Lower lobe of right lung (tissue), 2 donors: Measurements from ENCODE around the gene TUBA1C. TPM values are rescaled to one million over a fixed set of nuclear protein-coding genes. Genes with fewer than 3 reads are reported as not detected.
A peak's percentile ranks its signal among the peaks of the same experiment; 100 is the strongest.

ENCODE experiments used
- ATAC-seq, 2 donors: fragments of 200-7000 bp; cut with Tn5 transposase; one replicate each; pipeline ENCODE4 v1.9.1; 2020 to 2022; ENCODE audit warnings: mild to moderate bottlenecking in 2 of 2, moderate library complexity in 2 of 2
- DNase-seq: peaks from one replicate; pipeline ENCODE4 v3.0.0-alpha.2; 2020
- H3K27ac ChIP-seq: fragments of 200-600 bp; one replicate; pipeline ENCODE4 v1.8.0; 2022
- H3K27me3 ChIP-seq: fragments of 200-600 bp; one replicate; pipeline ENCODE4 v1.8.0; 2022; ENCODE audit warnings: low read depth
- H3K36me3 ChIP-seq: fragments of 200-600 bp; one replicate; pipeline ENCODE4 v1.8.0; 2022; ENCODE audit warnings: mild to moderate bottlenecking
- H3K4me1 ChIP-seq: fragments of 200-600 bp; one replicate; pipeline ENCODE4 v1.8.0; 2022
- H3K4me3 ChIP-seq: fragments of 200-600 bp; one replicate; pipeline ENCODE4 v1.8.0; 2022; ENCODE audit warnings: mild to moderate bottlenecking
- H3K9me3 ChIP-seq: fragments of 200-600 bp; one replicate; pipeline ENCODE4 v1.8.0; 2022
- CTCF ChIP-seq: fragments of 200-600 bp; IDR thresholded peaks from one replicate; pipeline ENCODE4 v1.8.0; 2022; ENCODE audit warnings: antibody characterized with exemption, mild to moderate bottlenecking
- intact Hi-C: fragments of 100-400 bp; cut with DNase I; formaldehyde crosslinking; loops from one replicate; pipeline ENCODE4 v1.11.0; 2022
- total RNA-seq: library from RNA; stranded (reverse); fragmentation: NEBNext Ultra II Directional; extraction: Animal tissue kit (Norgen Biotek cat#: 25700); gene quantifications from one replicate; pipeline ENCODE4 v1.2.1, GENCODE V29; 2021
- donor health status: DM: no; HTN: yes; CAD: no; lungs with severe emphysema.

Gene TUBA1C
- total RNA-seq, 1 donor from 2014 or later: 96.0 TPM

DNA sequence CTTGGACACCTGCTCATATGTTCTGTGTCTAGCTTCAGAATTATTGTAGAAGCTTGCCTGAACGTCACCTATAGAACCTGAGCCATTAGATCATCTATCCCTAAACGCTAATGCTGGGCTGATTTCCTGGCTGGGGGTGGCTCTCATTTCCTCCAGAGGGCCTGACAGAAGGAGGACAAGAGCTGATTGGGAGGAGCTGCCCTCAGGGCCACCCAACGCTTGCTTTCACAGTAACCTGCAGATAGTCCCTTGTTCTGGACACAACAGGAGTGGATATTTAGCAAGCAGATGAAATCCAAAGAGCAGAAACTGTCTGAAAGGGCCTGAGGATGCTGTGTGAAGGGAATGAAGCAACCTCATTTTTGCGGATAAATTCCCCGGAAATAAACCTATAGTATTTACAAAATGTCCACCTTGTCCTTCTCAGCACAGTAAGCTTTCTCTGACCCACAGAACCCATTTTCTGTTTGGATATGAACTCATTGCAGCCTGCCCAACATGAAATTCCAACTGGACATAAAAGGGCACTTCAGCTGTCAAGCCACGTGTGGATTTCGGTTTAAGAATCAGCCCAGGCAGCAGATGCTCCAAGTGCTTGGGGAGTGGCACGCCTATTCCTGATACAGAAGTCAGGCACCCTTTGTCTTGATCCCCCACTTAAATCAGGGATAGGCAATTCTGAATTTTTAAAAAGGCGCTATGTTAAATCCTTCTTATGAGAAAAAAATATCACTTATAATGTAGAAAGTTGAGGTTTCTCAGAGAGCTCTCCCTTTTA, 32.8 kb upstream of the TUBA1C start:
- ATAC-seq: no peak
- intact Hi-C loops: no loop called here
- Histone ChIP-seq H3K4me1 (peaks cover 37% of the 10 kb centered on the region), H3K36me3 (no peaks in the 10 kb centered on the region), H3K4me3 (no peak overlapping the region), H3K27me3 (no peaks in the 10 kb centered on the region), H3K9me3 (no peaks in the 10 kb centered on the region), H3K27ac (peak overlapping the region; percentile 97)
- no peak for DNase-seq
- no peak for TF ChIP-seq CTCF

- ATAC-seq (no peak), DNase-seq (peak; percentile 51)
These were observed 31.7 kb upstream of the TUBA1C start for GRCh38 chr12:49232940-49233841.

DNA sequence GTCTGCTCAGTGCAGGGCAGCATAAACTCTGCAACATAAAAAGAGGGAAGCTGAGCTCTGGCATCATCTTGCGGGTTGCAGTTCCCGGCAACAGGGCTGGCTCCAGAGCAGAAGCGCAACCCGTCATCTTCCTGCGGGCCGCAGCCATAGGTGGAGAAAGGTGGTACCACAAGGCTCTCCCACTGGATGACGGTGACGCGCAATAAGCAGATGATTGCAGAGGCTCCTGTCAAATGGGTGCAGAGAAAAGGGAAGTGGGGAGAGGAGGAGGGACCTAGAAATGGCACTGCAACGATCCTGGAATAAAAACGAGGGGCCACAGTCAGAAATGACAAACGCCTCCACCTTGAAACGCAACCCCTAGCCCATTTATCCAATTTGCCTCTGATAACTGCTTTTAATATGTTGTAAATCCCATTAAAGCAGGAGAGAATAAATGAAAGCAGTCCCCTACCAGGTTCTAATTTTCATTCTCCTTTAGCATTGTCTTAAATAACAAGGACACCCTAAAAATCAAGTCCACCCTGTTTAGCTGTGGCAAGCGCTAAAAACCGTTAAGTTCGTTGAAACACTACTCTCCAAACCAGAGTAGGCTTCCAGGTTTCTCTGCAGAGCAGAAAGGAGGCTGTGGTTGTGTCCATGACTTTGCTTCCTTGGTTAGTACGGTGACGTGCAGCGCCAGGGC, 30.9 kb upstream of the TUBA1C start:
- no peaks in the 10 kb centered on the region for H3K27me3 ChIP-seq
- TF ChIP-seq CTCF: no peak
- intact Hi-C loops: no loop called here
- DNase-seq (peak; percentile 92), ATAC-seq (peak; percentile 62 to 78)
- H3K9me3 ChIP-seq: no peaks in the 10 kb centered on the region
- H3K36me3 ChIP-seq: no peaks in the 10 kb centered on the region
- H3K4me1 ChIP-seq: peaks cover 37% of the 10 kb centered on the region
- peak overlapping the region; percentile 64 for H3K4me3 ChIP-seq
- peak overlapping the region; percentile 97 for H3K27ac ChIP-seq

More at GRCh38 chr12:49232940-49233841, 31.7 kb upstream of the TUBA1C start:
- Histone ChIP-seq H3K27ac (peak overlapping the region; percentile 97), H3K27me3 (no peaks in the 10 kb centered on the region), H3K4me1 (peaks cover 37% of the 10 kb centered on the region), H3K36me3 (no peaks in the 10 kb centered on the region), H3K9me3 (no peaks in the 10 kb centered on the region), H3K4me3 (peak overlapping the region; percentile 64)
- intact Hi-C loops: no loop called here
- TF ChIP-seq CTCF: no peak

- DNase-seq (no peak), ATAC-seq (no peak)
- Histone ChIP-seq H3K27ac (no peak overlapping the region), H3K27me3 (no peaks in the 10 kb centered on the region), H3K4me3 (no peak overlapping the region), H3K36me3 (no peaks in the 10 kb centered on the region), H3K9me3 (no peaks in the 10 kb centered on the region), H3K4me1 (peaks cover 35% of the 10 kb centered on the region)
- intact Hi-C loops: no loop called here
- TF ChIP-seq CTCF: no peak
These were observed 28.5 kb upstream of the TUBA1C start for GRCh38 chr12:49236423-49236822.

DNA sequence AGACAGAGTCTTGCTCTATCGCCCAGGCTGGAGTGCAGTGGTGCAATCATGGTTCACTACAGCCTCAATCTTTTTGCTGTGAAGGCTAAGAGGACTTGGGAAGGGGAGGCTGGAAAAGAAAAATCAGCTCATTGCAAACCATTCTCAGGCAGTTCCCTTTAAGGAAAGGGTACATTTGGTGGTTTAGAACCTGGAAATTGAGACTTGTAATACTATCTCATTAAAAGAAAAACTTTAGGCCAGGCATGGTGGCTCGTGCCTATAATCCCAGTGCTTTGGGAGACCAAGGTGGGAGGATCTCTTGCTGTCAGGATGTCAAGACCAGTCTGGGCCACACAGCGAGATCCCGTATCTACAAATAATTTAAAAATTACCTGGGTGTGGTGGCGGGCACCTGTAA, 21.3 kb upstream of the TUBA1C start:
- Histone ChIP-seq H3K9me3 (no peaks in the 10 kb centered on the region), H3K27me3 (no peaks in the 10 kb centered on the region), H3K4me3 (no peak overlapping the region), H3K36me3 (no peaks in the 10 kb centered on the region), H3K27ac (no peak overlapping the region), H3K4me1 (no peaks in the 10 kb centered on the region)
- DNase-seq (no peak), ATAC-seq (no peak)
- TF ChIP-seq CTCF: no peak
- intact Hi-C loops: no loop called here
